CD4-positive, alpha-beta T cell (primary cell): Measurements from ENCODE around the gene ZNF879. TPM values are rescaled to one million over a fixed set of nuclear protein-coding genes. Genes with fewer than 3 reads are reported as not detected.

Experiments
- ATAC-seq: fragments of 200-7000 bp; cut with Tn5 transposase; one replicate; pipeline ENCODE4 v1.10.0; 2022; ENCODE audit warnings: mild to moderate bottlenecking; ENCODE audit not compliant: poor library complexity
- CTCF ChIA-PET: fragments of 350-600 bp; sonication (Branson Sonifier 250); formaldehyde crosslinking; loops from one replicate; lab custom pipeline; 2021; ENCODE audit warnings: antibody characterized with exemption, inconsistent platforms; lab: Charles Lee
- POLR2A ChIA-PET: fragments of 350-600 bp; sonication (Branson Sonifier 250); formaldehyde crosslinking; loops from one replicate; lab custom pipeline; 2021; ENCODE audit warnings: antibody characterized with exemption, inconsistent platforms; lab: Charles Lee
- DNase-seq, 14 experiments: peaks; one replicate each; pipeline ENCODE4 v3.0.0-alpha.2; 2013 to 2020; ENCODE audit warnings: mixed read lengths in 2 of 14
- H3K27ac ChIP-seq, 2 donors: one replicate each; pipeline versions ENCODE4 v1.5.1 to v1.7.0; 2013; ENCODE audit warnings: low read length in 2 of 2, low read depth in 1 of 2, mild to moderate bottlenecking in 1 of 2
- H3K27me3 ChIP-seq, 2 experiments: 1 replicate in 1 of 2; 2 replicates in 1 of 2; pipeline versions ENCODE4 v1.6.1 to v1.7.0; 2013; ENCODE audit warnings: low read length in 2 of 2, control low read depth in 1 of 2, mild to moderate bottlenecking in 1 of 2, moderate library complexity in 1 of 2; ENCODE audit not compliant: insufficient read depth in 2 of 2, control insufficient read depth in 1 of 2
- H3K36me3 ChIP-seq: one replicate; pipeline ENCODE4 v1.6.1; 2013; ENCODE audit warnings: low read length, control low read depth; ENCODE audit not compliant: insufficient read depth
- H3K4me1 ChIP-seq: one replicate; pipeline ENCODE4 v1.6.1; 2013; ENCODE audit warnings: low read length, control low read depth; ENCODE audit not compliant: insufficient read depth
- H3K4me3 ChIP-seq: one replicate; pipeline ENCODE4 v1.5.1; 2013; ENCODE audit warnings: mild to moderate bottlenecking, low read length, moderate library complexity
- H3K9me3 ChIP-seq, 2 experiments: 1 replicate in 1 of 2; 2 replicates in 1 of 2; pipeline versions ENCODE4 v1.6.1 to v1.7.0; 2013; ENCODE audit warnings: low read length in 2 of 2, mild to moderate bottlenecking in 2 of 2, control low read depth in 1 of 2, moderate library complexity in 1 of 2; ENCODE audit not compliant: control insufficient read depth in 1 of 2, insufficient read depth in 1 of 2
- H3K27ac Mint-ChIP-seq: one replicate; pipeline ENCODE4 v1.8.0; 2020; ENCODE audit warnings: mixed read lengths
- H3K27me3 Mint-ChIP-seq: one replicate; pipeline ENCODE4 v1.8.0; 2021; ENCODE audit warnings: mixed read lengths
- H3K36me3 Mint-ChIP-seq: one replicate; pipeline ENCODE4 v1.8.0; 2021; ENCODE audit warnings: low read depth, mixed read lengths
- H3K4me1 Mint-ChIP-seq: one replicate; pipeline ENCODE4 v1.8.0; 2021; ENCODE audit warnings: low read depth, mixed read lengths
- H3K4me3 Mint-ChIP-seq: one replicate; pipeline ENCODE4 v1.8.0; 2020; ENCODE audit warnings: mild to moderate bottlenecking, mixed read lengths
- H3K9me3 Mint-ChIP-seq: one replicate; pipeline ENCODE4 v1.8.0; 2020; ENCODE audit warnings: mixed read lengths
- CTCF ChIP-seq: fragments of 200-600 bp; IDR thresholded peaks from one replicate; pipeline ENCODE4 v1.8.0; 2022; ENCODE audit warnings: antibody characterized with exemption, mild to moderate bottlenecking
- intact Hi-C, 2 experiments: fragments of 100-400 bp; cut with DNase I in 1 of 2; cut with micrococcal nuclease in 1 of 2; formaldehyde crosslinking; loops; one replicate each; pipeline versions ENCODE4 v1.15.1 to v1.9.0; 2023 to 2025; cut with DNase I, micrococcal nuclease
- total RNA-seq, 174 experiments: library from RNA in 2 of 174; stranded (reverse) in 2 of 174; gene quantifications; one replicate each; pipeline ENCODE4 v1.2.3 and lab custom pipeline; 2021 to 2026

The ZNF879 gene
- total RNA-seq, 2 experiments from 2014 or later, result 4.9 to 5.1 TPM

- peak within 1 kb of the TSS; percentile 47 to 61 for H3K27ac ChIP-seq
- Mint-ChIP-seq H3K27me3 (peaks cover 9% of the 10 kb centered on the region), H3K4me1 (peaks cover 34% of the 10 kb centered on the region), H3K36me3 (peaks cover 53% of the 10 kb centered on the region), H3K4me3 (peak within 1 kb of the TSS; percentile 96), H3K9me3 (peaks cover 2% of the 10 kb centered on the region), H3K27ac (peak within 1 kb of the TSS; percentile 95)
- intact Hi-C loops, result loop anchor here (1.0 to 10.0 kb wide), 5 partner anchors 37 to 434 kb away; partner anchors contain the start of genes ZNF354A (in 2 of the 2), ZNF354B (in 2 of the 2), ZNF879 (in 2 of the 2) and CLK4 (in 1 of the 2)
- DNase-seq (peak; percentile 73 to 91 (median 82)), ATAC-seq (peak; percentile 97)
- H3K36me3 ChIP-seq, result peaks cover 6% of the 10 kb centered on the region
- H3K4me1 ChIP-seq, result peaks cover 15% of the 10 kb centered on the region
- peak within 1 kb of the TSS; percentile 75 for H3K4me3 ChIP-seq
- no peak for TF ChIP-seq CTCF
- peaks cover 4 to 19% of the 10 kb centered on the region in 2 experiments for H3K9me3 ChIP-seq
- CTCF ChIA-PET, result interaction anchor here (0.9 to 2.6 kb wide), 4 partner anchors 9 to 330 kb away, joined by 3 to 20 read pairs (median 3); partner anchors contain the start of genes ZNF354A, ZNF354B and ZNF879
- no peaks in the 10 kb centered on the region for H3K27me3 ChIP-seq
- POLR2A ChIA-PET, result interaction anchor here (0.6 to 2.2 kb wide), 12 partner anchors 10 to 1233 kb away, joined by 3 to 43 read pairs (median 5); partner anchors contain the start of genes CLK4, HNRNPH1, RUFY1 and ZNF354A
Measured at GRCh38 chr5:179060116-179061008, 36.8 kb downstream of the ZNF879 start, which contains the start of gene ZNF354C. Gene ZNF354C, plus strand, starts transcription at chr5:179060373. Its CDS starts 1,696 bp downstream, at chr5:179062069.

- Histone ChIP-seq H3K9me3 (peaks cover 10 to 22% of the 10 kb centered on the region in 2 experiments), H3K27ac (no peak overlapping the region), H3K27me3 (no peaks in the 10 kb centered on the region), H3K4me3 (peak overlapping the region; percentile 75), H3K4me1 (peaks cover 15% of the 10 kb centered on the region), H3K36me3 (peaks cover 13% of the 10 kb centered on the region)
- no peak for ATAC-seq
- TF ChIP-seq CTCF, result no peak
- Mint-ChIP-seq H3K36me3 (peaks cover 59% of the 10 kb centered on the region), H3K27ac (peak overlapping the region; percentile 95), H3K4me1 (peaks cover 39% of the 10 kb centered on the region), H3K9me3 (peaks cover 6% of the 10 kb centered on the region), H3K27me3 (peaks cover 4% of the 10 kb centered on the region), H3K4me3 (peak overlapping the region; percentile 96)
- DNase-seq, result peak in 1 of 14 experiments; percentile 20
- ChIA-PET POLR2A (interaction anchor here (1.3 to 2.2 kb wide), 6 partner anchors 36 to 489 kb away, joined by 4 to 43 read pairs (median 17); partner anchors contain the start of genes RUFY1, ZNF354A, ZNF354B and ZNF879), CTCF (interaction anchor here (0.9 to 2.6 kb wide), 3 partner anchors 9 to 330 kb away, joined by 3 to 20 read pairs (median 3); partner anchors contain the start of genes ZNF354A and ZNF879)
- intact Hi-C loops, result loop anchor here in 1 of 2 experiments (2.0 to 10.0 kb wide), 2 partner anchors 166 to 434 kb away; partner anchors contain the start of genes CLK4 and ZFP2
Measured at GRCh38 chr5:179061025-179061424, 37.4 kb downstream of the ZNF879 start.

- no peak for TF ChIP-seq CTCF
- H3K4me3 Mint-ChIP-seq, result no peak overlapping the region
- Histone ChIP-seq H3K27me3 (no peaks in the 10 kb centered on the region), H3K4me3 (no peak overlapping the region), H3K36me3 (peaks cover 29% of the 10 kb centered on the region), H3K9me3 (peaks cover 42 to 45% of the 10 kb centered on the region in 2 experiments), H3K4me1 (peaks cover 13% of the 10 kb centered on the region), H3K27ac (no peak overlapping the region)
- ChIA-PET CTCF (no interaction called here), POLR2A (no interaction called here)
- H3K9me3 Mint-ChIP-seq, result peaks cover 16% of the 10 kb centered on the region
- H3K36me3 Mint-ChIP-seq, result peaks cover 94% of the 10 kb centered on the region
- no peaks in the 10 kb centered on the region for H3K27me3 Mint-ChIP-seq
- no peak for ATAC-seq
- DNase-seq, result no peak
- intact Hi-C loops, result loop anchor here in 1 of 2 experiments (10.0 kb wide), 1 partner anchor 171 kb away; the partner anchor contains the start of gene ZFP2
- H3K4me1 Mint-ChIP-seq, result peaks cover 26% of the 10 kb centered on the region
- no peak overlapping the region for H3K27ac Mint-ChIP-seq
Measured at GRCh38 chr5:179065703-179066102, 42.1 kb downstream of the ZNF879 start.
